ENCODE data around the gene RNF40.
"Not testable (repeated sequence)": the region's sequence is repeated elsewhere in the genome, so short reads cannot be mapped to it uniquely, and the experiment has no call there.

Gene RNF40

DNA sequence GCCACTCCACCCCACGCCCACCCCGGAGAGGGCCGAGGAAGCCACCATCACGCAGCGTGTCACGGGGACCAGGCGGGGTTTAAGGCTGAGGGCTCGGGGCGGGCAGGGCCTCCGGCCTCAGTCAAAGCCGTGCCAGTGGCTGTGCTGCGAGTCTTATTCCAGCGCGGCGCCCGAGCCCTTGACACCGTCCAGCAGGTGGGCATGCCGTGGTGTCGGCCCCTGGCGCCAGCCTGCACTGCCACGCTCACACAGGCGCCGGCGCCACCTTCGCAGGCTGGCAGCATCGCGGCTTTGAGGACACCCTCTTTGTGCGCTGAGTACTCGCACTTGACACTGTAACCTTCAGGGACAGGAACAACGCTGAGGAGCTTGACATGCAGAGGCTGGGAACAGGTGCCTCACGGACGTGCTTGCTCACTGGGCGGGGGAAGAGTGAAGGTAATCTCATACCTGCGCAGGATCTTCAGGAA lies 58.9 kb downstream of the RNF40 start:
- DNase-seq (ENCODE audit: low spot score): no peak

DNA sequence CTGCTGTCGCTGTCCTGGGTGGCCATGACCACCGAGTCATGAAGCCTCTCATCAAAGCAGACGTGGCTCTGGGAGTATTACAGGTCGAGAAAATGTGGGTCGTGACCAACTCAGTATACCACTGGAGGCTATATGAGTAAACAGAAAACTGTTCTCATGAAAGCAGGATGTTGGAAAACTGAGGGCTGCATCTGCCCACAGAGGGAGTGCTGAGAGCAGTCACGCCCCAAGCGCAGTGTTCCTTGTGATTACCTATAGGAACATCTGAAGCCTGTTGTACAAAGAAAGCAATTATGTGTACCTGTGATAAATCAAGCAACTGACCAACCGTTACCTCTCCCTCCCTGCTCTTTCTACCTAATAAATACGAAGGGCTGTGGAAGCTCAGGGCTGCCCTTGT lies 59.3 kb downstream of the RNF40 start:
- not testable (repeated sequence) for DNase-seq (ENCODE audit: low spot score)

DNA sequence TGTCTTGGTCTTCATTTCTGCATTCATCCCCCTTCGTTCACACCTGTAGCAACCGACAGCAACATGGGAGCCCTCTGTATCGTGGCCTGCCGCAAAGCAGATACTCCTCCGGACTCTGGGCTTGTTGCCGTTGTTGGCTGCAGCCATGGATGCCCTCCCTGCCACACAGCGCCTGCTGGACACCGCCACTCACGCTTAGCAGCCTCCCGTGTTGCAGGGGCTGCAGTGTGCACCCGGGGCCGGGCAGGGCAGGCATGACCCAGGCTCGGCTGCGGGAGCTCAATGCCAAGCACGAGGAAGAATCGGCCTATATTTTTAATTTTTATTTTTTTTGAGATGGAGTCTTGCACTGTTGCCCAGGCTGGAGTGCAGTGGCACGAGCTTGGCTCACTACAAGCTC lies 59.8 kb downstream of the RNF40 start:
- DNase-seq (ENCODE audit: low spot score): no peak
